HG02840 (cell line): ENCODE data around the gene MALT1.

Source experiments
- ATAC-seq: cut with Tn5 transposase; IDR thresholded peaks from one replicate; pipeline ENCODE4 v1.9.1; 2021; ENCODE audit warnings: mild to moderate bottlenecking, moderate library complexity, moderate number of reproducible peaks; ENCODE audit not compliant: unreplicated experiment, low FRiP score

Gene MALT1

GRCh38 chr18:58793361-58793760 is 122.1 kb downstream of the MALT1 start:
- ATAC-seq = no peak

- no peak for ATAC-seq
These were observed 125.0 kb downstream of the MALT1 start for GRCh38 chr18:58796220-58796619.

DNA sequence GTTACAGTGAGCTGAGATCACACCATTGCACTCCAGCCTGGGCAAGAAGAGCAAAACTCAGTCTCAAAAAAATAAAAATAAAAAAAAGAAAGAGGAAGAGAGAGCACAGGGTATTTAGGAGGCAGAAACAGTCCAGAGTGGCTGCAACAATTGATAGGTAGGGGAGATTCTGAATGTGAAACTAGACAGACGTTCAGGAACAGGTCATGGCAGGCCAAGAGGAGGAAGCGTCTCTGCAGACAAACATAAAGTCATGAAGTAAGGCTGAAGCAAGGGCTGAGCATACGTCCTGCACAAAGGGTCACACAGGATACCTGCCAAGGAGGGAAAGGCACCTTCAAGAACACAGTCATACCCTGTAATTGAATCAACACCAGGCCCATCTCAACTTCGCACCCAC is 129.3 kb downstream of the MALT1 start:
- ATAC-seq = no peak

DNA sequence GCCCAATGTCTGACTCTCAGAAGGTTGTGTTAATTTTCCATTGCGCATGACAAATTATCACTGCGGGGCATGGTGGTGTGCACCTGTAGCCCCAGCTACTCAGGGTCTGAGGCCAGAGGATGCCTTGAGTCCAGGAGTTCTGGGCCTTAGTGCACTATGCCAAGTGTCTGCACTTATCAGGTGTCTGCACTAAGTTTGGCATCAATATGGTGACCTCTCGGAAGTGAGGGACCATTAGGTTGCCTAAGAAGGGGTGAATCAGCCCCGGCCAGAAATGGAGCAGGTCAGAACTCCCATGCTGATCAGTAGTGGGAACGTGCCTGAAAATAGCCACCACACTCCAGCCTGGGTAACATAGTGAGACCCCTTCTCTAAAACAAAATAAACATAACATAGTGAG is 131.7 kb downstream of the MALT1 start:
- no peak for ATAC-seq

- no peak for ATAC-seq
These were observed 132.7 kb downstream of the MALT1 start for GRCh38 chr18:58803978-58804377.
